ENCODE measurements around the gene MAP3K4.

The MAP3K4 gene

GRCh38 chr6:161038229-161039031, 46.9 kb downstream of the MAP3K4 start:
- no peak for DNase-seq (ENCODE audit: low read depth in 2 of 2)

GRCh38 chr6:161041274-161041673, 49.7 kb downstream of the MAP3K4 start:
- DNase-seq (ENCODE audit: low read depth in 2 of 2): no peak

- DNase-seq (ENCODE audit: low read depth in 2 of 2): no peak
Measured at GRCh38 chr6:161044335-161044734, 52.8 kb downstream of the MAP3K4 start.

GRCh38 chr6:161048641-161049040, 57.1 kb downstream of the MAP3K4 start:
- DNase-seq (ENCODE audit: low read depth in 2 of 2): no peak

GRCh38 chr6:161050134-161050765, 58.7 kb downstream of the MAP3K4 start:
- DNase-seq (ENCODE audit: low read depth in 2 of 2): no peak

- DNase-seq (ENCODE audit: low read depth in 2 of 2): no peak
Measured at GRCh38 chr6:161053103-161053502, 61.5 kb downstream of the MAP3K4 start.

GRCh38 chr6:161054876-161055275, 63.3 kb downstream of the MAP3K4 start:
- no peak for DNase-seq (ENCODE audit: low read depth in 2 of 2)

GRCh38 chr6:161056451-161056850, 64.9 kb downstream of the MAP3K4 start:
- DNase-seq (ENCODE audit: low read depth in 2 of 2): no peak

- DNase-seq (ENCODE audit: low read depth in 2 of 2): no peak
Measured at GRCh38 chr6:161057103-161058091, 65.8 kb downstream of the MAP3K4 start.

- no peak for DNase-seq (ENCODE audit: low read depth in 2 of 2)
Measured at GRCh38 chr6:161058741-161059140, 67.2 kb downstream of the MAP3K4 start.

GRCh38 chr6:161061576-161061975, 70.0 kb downstream of the MAP3K4 start:
- DNase-seq (ENCODE audit: low read depth in 2 of 2): no peak

GRCh38 chr6:161064915-161065314, 73.3 kb downstream of the MAP3K4 start:
- DNase-seq (ENCODE audit: low read depth in 2 of 2): no peak

- DNase-seq (ENCODE audit: low read depth in 2 of 2): no peak
Measured at GRCh38 chr6:161066511-161066910, 74.9 kb downstream of the MAP3K4 start.

- no peak for DNase-seq (ENCODE audit: low read depth in 2 of 2)
Measured at GRCh38 chr6:161067749-161068148, 76.2 kb downstream of the MAP3K4 start.

- DNase-seq (ENCODE audit: low read depth in 2 of 2): no peak
Measured at GRCh38 chr6:161068321-161068741, 76.8 kb downstream of the MAP3K4 start.

GRCh38 chr6:161073930-161074329, 82.4 kb downstream of the MAP3K4 start:
- DNase-seq (ENCODE audit: low read depth in 2 of 2): no peak

- no peak for DNase-seq (ENCODE audit: low read depth in 2 of 2)
Measured at GRCh38 chr6:161074496-161075121, 83.0 kb downstream of the MAP3K4 start.

- peak in 1 of 2 donors; percentile 8 for DNase-seq (ENCODE audit: low read depth in 2 of 2)
Measured at GRCh38 chr6:161076181-161076677, 84.7 kb downstream of the MAP3K4 start.

- DNase-seq (ENCODE audit: low read depth in 2 of 2): peak; percentile 17 to 28
Measured at GRCh38 chr6:161079566-161080262, 88.1 kb downstream of the MAP3K4 start.

- DNase-seq (ENCODE audit: low read depth in 2 of 2): peak in 1 of 2 donors; percentile 6
Measured at GRCh38 chr6:161080263-161080970, 88.8 kb downstream of the MAP3K4 start.
